NCI-H510A treated with DMSO at 0.1 percent for 48 hours (cell line): Measurements from ENCODE around the gene TRIM46.

Experiments used
- DNase-seq: peaks from one replicate; lab custom pipeline; 2025; lab: John Stamatoyannopoulos, UW

TRIM46 gene, protein sequence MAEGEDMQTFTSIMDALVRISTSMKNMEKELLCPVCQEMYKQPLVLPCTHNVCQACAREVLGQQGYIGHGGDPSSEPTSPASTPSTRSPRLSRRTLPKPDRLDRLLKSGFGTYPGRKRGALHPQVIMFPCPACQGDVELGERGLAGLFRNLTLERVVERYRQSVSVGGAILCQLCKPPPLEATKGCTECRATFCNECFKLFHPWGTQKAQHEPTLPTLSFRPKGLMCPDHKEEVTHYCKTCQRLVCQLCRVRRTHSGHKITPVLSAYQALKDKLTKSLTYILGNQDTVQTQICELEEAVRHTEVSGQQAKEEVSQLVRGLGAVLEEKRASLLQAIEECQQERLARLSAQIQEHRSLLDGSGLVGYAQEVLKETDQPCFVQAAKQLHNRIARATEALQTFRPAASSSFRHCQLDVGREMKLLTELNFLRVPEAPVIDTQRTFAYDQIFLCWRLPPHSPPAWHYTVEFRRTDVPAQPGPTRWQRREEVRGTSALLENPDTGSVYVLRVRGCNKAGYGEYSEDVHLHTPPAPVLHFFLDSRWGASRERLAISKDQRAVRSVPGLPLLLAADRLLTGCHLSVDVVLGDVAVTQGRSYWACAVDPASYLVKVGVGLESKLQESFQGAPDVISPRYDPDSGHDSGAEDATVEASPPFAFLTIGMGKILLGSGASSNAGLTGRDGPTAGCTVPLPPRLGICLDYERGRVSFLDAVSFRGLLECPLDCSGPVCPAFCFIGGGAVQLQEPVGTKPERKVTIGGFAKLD

DNA sequence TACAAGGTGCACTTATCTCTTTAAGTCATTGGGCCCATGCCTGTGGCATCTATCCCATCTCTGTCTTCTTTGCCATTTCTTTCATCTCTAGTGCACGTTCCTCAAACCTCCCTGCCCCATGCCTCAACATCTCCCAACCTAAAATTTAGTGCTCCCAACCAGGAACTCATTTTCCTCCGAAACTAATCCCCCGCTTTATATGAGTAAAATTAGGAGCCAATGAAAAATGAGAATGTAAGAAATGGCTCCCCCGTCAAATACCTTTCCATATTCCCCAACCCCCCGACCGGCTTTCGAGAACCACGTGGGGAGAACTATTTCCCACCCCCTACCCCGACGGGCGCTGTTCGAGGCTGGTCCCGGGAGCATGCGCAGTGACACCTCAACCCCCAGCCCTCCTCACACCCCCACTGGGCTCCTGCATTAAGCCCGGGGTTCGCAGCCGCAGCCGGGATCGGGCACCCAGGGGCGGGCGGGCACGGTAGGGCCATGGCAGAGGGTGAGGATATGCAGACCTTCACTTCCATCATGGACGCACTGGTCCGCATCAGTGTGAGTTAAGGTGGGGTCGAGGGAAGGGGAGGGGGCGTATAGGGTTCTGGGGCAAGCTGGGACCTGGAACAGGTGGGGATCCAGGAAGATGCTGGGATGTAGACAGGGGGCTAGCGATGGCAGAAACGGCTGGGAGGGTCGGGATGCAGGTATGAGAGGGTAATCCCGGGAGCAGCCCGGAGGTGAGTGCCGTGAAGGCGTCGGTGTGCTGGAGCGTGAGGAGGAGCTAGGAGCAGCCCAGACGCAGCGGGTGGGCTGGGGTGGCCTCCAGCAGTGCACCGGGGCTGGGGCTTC lies at the start of gene TRIM46:
Gene TRIM46, plus strand, starts transcription at position 372 of the 846 bp plus-strand sequence. Its CDS starts 118 bp downstream, at position 490.
- DNase-seq, result peak; percentile 84

DNA sequence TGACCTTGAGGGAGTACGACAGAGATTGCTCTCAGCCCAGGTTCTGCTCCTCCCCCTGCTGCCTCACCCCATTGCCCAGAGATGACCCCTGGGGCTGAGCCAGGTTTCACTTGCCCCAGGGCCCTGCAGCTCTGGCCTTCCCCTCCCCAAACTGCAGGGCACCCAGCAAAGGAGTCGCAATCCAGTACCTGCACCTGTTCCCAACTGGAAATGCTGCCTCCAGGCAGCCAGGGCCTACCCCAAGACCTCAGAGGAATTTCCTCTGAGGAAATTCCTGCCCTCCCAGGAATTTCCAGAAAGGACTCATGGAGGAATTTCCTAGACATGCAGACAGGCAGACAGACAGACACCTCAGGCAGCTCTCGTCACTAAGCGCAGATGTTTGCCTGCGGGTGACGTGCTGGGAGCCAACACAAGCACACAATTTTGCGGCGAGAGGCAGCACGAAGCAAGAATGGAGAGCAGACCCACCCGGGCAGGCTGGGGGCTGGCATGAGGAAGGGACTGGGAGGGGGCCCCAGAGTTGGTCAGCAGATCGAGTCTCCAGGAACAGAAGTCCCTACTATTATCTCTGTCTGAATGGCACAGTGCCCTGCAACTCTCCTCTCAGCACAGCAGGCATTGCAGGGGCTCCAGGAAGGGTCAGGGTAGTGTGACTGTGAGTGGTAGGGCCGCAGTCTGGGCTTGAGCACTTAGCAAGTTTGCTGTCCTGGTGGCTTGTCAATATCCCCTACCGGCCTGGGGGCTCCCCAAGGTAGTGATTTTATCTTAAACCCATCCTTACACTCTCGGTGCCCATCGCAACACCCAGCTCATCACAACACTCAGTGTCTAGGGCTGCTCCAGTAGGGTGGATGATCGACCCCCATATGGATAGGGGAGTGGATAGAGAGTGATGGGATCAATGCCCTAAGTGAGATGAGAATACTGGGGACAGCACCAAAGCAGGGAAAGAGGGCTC lies 48.9 kb upstream of the TRIM46 start:
- no peak for DNase-seq

- no peak for DNase-seq
Observed at GRCh38 chr1:155125511-155125945, 48.1 kb upstream of the TRIM46 start.

- peak; percentile 53 for DNase-seq
Observed at GRCh38 chr1:155125946-155126555, 47.6 kb upstream of the TRIM46 start.

DNA sequence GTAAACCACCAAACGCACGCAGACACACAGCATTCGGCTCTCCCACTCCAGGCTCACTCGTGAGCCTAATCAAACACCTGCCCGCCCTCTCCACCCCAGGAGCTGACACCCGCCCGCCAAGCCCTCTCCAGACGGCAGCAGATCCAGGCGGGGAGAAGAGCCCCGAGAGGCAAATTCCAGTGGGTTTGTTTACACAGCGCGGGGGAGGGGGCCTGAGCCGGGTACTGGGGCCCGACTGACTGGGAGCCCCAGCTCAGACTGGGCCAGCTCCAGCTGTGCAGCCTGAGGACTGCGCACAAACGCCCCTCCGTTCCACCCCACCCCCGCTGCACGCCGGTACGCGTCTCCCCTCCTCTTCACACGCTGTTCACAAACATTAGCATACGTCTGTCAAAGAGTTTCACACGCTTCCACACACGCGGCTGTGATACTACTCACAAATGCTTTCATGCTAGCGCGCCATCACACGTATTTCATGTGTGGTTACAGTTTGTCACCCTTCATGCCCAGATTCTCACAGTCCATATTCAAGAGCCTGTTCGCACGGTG lies 47.0 kb upstream of the TRIM46 start:
- DNase-seq, result peak; percentile 53

DNA sequence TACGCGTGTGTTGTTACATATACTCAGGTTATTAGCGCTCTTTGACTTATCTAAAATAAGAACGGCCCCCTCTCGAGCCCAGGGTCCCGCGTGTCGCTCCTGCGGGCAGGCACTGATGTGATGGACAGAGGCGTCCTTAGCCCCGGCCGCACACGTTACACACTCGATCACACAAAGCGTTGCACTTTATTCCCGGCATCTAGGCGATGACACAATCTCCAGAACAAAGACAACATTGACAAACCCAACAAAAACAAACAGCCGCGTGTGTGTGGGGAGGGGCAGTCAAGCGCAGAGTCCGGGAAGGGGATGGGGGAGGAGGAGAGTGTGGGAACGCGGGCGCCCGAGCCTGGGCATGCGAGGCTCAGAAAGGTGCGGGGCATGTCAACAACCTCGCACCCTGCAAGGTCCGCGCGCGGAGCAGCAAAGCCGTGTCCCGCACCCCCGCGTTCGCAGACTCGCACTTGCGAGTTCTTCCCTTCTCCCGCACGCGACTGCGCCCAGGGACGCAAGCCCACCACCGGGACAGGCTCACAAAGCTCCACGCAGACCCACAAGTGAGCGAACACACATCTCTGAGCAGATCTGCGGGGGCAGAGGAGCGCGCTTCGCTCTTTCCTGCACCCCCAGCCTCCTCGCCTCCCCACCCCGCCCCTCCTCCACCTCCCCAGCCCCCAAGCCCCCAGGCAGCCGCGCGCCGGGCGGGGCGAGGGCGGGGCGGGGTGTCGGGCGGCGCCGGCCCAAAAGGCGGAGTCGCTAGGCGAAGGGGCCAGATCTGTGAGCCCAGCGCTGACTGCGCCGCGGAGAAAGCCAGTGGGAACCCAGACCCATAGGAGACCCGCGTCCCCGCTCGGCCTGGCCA lies 46.3 kb upstream of the TRIM46 start, which contains the start of gene EFNA1:
Gene EFNA1, plus strand, starts transcription at position 772 of the 862 bp plus-strand sequence. CDS start 102 bp downstream, outside the sequence.
- DNase-seq, result peak; percentile 59

GRCh38 chr1:155127967-155128754 lies 45.5 kb upstream of the TRIM46 start:
- no peak for DNase-seq

GRCh38 chr1:155128755-155129473 lies 44.7 kb upstream of the TRIM46 start:
- DNase-seq, result peak; percentile 77

DNA sequence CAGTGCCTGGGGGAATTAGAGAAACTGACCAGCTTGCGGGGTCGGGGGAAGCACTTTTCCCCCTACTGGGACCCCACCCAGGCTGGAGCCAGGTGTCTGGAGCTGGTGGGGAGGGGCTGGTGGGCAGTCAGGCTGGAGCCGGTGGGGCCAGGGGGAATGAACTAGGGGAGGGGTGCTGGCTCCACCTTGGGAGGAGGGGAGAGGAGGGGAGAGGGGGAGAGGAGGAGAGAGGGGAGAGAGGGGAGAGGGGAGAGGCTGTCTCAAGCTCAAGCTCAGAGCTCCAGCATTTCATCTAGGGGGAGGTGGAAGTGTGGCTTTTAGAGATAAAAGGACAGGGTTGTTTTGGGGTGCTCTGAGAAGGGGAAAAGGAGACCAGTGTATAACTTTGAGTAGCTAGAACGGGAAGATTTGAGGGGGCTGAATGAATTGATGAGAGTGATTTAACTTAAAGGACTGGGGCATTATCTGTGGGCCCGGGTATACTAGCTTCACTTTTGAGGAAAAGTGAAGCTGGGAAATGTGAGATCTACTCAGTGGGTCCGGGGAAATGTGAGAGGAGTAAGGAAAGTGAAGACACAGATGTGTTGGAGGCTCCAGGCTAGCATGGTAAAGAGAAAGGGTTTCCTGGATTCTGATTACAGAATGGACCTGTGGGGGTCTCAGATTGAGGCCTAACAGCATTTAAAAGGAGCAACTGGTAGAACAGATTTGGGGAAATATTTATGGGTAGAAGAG lies 43.2 kb upstream of the TRIM46 start:
- no peak for DNase-seq

DNA sequence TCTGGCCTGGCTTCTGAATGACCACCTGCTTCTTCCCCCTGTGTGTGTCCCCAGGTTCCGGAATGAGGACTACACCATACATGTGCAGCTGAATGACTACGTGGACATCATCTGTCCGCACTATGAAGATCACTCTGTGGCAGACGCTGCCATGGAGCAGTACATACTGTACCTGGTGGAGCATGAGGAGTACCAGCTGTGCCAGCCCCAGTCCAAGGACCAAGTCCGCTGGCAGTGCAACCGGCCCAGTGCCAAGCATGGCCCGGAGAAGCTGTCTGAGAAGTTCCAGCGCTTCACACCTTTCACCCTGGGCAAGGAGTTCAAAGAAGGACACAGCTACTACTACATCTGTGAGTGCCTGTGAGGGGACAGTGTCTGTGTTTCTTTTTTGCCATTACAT lies 42.4 kb upstream of the TRIM46 start:
- no peak for DNase-seq

DNA sequence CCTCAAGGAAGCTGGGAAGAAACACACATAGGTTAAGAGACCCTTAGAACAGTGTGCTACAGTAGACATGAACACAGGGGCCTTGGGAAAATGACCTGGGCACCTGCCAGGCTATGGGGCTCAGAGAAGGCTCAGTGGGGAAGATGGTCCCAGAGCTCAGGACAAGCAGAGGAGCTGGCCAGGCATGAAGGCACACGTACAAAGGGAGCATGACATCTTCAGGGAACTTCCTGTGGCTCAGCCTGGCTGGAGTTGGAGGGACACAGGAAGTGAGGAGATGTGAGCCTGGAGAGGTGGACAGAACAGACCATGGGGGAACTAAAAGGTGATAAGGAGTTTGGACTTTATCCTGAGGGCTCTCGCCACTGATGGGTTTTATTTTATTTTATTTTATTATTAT lies 41.8 kb upstream of the TRIM46 start:
- no peak for DNase-seq

DNA sequence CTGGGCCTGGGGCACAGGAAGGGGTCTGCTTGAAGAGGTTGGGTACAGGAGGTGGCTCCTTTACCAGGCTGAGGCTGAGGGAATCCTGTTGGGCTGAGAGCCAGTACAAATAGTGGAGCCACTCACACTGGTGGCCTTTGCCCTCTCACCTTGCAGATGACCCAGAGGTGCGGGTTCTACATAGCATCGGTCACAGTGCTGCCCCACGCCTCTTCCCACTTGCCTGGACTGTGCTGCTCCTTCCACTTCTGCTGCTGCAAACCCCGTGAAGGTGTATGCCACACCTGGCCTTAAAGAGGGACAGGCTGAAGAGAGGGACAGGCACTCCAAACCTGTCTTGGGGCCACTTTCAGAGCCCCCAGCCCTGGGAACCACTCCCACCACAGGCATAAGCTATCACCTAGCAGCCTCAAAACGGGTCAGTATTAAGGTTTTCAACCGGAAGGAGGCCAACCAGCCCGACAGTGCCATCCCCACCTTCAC lies 39.8 kb upstream of the TRIM46 start:
- DNase-seq, result no peak

DNA sequence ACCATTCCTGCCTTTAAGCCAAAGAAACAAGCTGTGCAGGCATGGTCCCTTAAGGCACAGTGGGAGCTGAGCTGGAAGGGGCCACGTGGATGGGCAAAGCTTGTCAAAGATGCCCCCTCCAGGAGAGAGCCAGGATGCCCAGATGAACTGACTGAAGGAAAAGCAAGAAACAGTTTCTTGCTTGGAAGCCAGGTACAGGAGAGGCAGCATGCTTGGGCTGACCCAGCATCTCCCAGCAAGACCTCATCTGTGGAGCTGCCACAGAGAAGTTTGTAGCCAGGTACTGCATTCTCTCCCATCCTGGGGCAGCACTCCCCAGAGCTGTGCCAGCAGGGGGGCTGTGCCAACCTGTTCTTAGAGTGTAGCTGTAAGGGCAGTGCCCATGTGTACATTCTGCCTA lies 39.3 kb upstream of the TRIM46 start:
- DNase-seq, result no peak

GRCh38 chr1:155134880-155135414 lies 38.7 kb upstream of the TRIM46 start:
- DNase-seq, result peak; percentile 43

DNA sequence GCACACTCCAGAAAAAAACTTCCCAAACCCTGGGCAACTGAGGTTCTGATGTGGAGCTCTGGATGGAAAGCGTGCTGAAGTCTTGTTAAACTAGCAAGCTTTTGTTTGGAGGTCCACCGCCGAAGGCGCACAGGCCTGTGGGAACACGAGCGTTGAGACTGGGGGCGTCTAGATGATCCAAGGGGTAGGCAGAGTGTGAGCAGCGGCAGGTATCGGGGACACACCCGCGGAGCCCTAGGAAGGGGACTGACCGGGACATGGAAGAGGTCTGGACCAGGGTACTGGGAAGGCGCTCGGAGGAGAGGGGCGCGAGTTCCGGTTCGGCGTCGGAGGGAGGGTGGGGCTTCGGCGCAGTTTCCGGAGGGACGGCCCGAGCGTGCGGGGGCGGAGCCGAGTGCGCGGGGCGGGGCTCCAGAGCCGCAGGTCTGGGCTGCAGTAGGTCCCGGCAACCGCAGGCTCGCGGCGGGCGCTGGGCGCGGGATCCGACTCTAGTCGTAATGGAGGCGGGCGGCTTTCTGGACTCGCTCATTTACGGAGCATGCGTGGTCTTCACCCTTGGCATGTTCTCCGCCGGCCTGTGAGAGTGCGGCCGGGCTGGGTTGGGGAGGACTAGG lies 38.1 kb upstream of the TRIM46 start, which contains the start of gene SLC50A1:
Gene SLC50A1, plus strand, starts transcription at position 438 of the 614 bp plus-strand sequence. Its CDS starts 60 bp downstream, at position 498.
- DNase-seq, result peak; percentile 91

DNA sequence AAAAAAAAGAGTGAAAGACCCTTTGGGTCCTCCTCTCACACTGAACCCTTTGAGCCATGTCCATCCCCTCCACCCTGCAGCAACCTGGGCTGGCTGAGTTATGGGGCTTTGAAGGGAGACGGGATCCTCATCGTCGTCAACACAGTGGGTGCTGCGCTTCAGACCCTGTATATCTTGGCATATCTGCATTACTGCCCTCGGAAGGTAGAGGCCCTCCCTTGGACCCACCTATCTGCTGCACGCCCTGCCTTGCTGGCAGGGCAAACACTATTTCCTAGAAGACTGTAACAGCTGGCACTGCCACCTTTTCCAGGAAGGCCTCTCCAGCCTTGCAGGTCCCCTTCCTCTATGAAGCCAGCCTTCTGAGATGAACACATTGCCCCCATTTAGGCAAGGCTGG lies 36.9 kb upstream of the TRIM46 start:
- peak; percentile 7 for DNase-seq
